KMS-11 (cell line): ENCODE results near the gene TRIM63.
A peak's percentile ranks its signal among the peaks of the same experiment; 100 is the strongest.

Experiments
- H2AFZ ChIP-seq: fragments of 200-600 bp; sonication (generic); 2 replicates; pipeline ENCODE4 v1.6.1; 2016; ENCODE audit warnings: antibody characterized with exemption, mixed run types, low read depth
- H3K27ac ChIP-seq: fragments of 200-600 bp; sonication (generic); 2 replicates; pipeline ENCODE4 v1.6.1; 2016; ENCODE audit warnings: mild to moderate bottlenecking, mixed run types
- H3K27me3 ChIP-seq: fragments of 200-600 bp; sonication (generic); 2 replicates; pipeline ENCODE4 v1.6.1; 2017; ENCODE audit warnings: mild to moderate bottlenecking, low read depth, mixed run types, moderate library complexity; ENCODE audit not compliant: insufficient read depth
- H3K36me3 ChIP-seq: fragments of 200-600 bp; sonication (generic); 2 replicates; pipeline ENCODE4 v1.6.1; 2017; ENCODE audit warnings: mild to moderate bottlenecking, mixed run types; ENCODE audit not compliant: insufficient read depth
- H3K4me1 ChIP-seq: fragments of 200-600 bp; sonication (generic); 2 replicates; pipeline ENCODE4 v1.6.1; 2016; ENCODE audit warnings: mild to moderate bottlenecking, low read depth, mixed run types; ENCODE audit not compliant: poor library complexity, severe bottlenecking
- H3K4me2 ChIP-seq: fragments of 200-600 bp; sonication (generic); 2 replicates; pipeline ENCODE4 v1.7.0; 2016; ENCODE audit warnings: mild to moderate bottlenecking, mixed run types
- H3K4me3 ChIP-seq: fragments of 200-600 bp; sonication (generic); IDR thresholded peaks from 2 replicates; pipeline ENCODE4 v1.6.1; 2017; ENCODE audit warnings: low read depth, low read length, mixed read lengths; ENCODE audit not compliant: insufficient read depth
- H3K79me2 ChIP-seq: fragments of 200-600 bp; sonication (generic); 2 replicates; pipeline ENCODE4 v1.6.1; 2016; ENCODE audit warnings: low read depth, mixed run types; ENCODE audit not compliant: insufficient read depth
- H3K9ac ChIP-seq: fragments of 200-600 bp; sonication (generic); 2 replicates; pipeline ENCODE4 v1.6.1; 2016; ENCODE audit warnings: mild to moderate bottlenecking, mixed run types
- H4K20me1 ChIP-seq: fragments of 200-600 bp; sonication (generic); 2 replicates; pipeline ENCODE4 v1.6.1; 2016; ENCODE audit warnings: mild to moderate bottlenecking, mixed run types; ENCODE audit not compliant: insufficient read depth
- TF ChIP-seq, protein P1 (sequence below): fragments of 200-600 bp; sonication (generic); conservative IDR thresholded peaks from 2 replicates; pipeline ENCODE4 v1.6.1; 2017; ENCODE audit warnings: low read depth, mild to moderate bottlenecking, antibody characterized with exemption, low read length, moderate library complexity, mixed read lengths

Gene TRIM63

DNA sequence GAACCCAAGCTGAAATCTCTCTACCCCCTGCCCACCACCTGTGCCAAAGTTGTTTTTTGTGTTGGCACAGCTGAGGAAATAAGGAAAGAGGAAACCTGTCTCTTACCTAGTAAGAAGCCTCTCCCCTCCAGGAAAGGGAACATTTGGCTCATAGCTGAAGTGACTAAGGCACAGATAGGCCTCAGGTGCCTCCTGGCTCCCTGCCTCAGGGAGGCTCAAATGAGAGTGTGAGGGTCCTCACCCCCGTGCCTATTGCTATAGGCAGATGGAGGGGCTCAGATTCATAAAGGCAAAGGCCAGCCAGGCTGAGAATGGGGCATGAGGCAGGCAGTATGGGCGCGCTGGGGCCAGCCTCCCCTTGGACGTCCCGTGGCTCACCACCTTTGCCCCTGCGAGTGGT is 29.0 kb downstream of the TRIM63 start:
- H3K79me2 ChIP-seq = no peaks in the 10 kb centered on the region
- H3K4me1 ChIP-seq = no peaks in the 10 kb centered on the region
- no peak overlapping the region for H3K27ac ChIP-seq
- H3K4me3 ChIP-seq = no peak overlapping the region
- H2AFZ ChIP-seq = no peak overlapping the region
- peaks cover 21% of the 10 kb centered on the region; the same call in 1 of the 2 replicates for H3K27me3 ChIP-seq
- no peaks in the 10 kb centered on the region for H3K36me3 ChIP-seq
- TF ChIP-seq, protein P1, sequence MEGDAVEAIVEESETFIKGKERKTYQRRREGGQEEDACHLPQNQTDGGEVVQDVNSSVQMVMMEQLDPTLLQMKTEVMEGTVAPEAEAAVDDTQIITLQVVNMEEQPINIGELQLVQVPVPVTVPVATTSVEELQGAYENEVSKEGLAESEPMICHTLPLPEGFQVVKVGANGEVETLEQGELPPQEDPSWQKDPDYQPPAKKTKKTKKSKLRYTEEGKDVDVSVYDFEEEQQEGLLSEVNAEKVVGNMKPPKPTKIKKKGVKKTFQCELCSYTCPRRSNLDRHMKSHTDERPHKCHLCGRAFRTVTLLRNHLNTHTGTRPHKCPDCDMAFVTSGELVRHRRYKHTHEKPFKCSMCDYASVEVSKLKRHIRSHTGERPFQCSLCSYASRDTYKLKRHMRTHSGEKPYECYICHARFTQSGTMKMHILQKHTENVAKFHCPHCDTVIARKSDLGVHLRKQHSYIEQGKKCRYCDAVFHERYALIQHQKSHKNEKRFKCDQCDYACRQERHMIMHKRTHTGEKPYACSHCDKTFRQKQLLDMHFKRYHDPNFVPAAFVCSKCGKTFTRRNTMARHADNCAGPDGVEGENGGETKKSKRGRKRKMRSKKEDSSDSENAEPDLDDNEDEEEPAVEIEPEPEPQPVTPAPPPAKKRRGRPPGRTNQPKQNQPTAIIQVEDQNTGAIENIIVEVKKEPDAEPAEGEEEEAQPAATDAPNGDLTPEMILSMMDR = no peak
- no peak overlapping the region for H3K4me2 ChIP-seq
- H3K9ac ChIP-seq = no peak overlapping the region
- no peaks in the 10 kb centered on the region for H4K20me1 ChIP-seq

DNA sequence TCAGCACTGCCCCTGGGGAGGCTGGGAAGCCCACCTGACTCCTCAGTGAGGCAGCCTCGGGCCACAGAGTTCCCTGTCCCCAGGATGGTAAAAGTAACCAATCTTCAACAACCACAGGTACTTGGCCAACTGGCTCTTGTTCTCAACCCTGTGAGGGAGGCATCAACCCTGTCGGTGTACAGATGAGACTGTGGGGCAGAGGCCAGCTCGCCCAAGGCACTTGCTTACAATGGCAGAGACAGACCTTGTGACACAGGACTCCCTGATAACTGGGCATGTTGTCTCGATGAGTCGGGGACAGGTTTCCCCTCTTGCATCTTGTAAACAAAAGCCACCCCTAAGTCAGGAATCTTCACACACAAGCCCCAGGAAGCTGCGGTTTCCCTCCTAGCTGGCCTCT is 29.5 kb downstream of the TRIM63 start:
- TF ChIP-seq, protein P1 = no peak
- peaks cover 19% of the 10 kb centered on the region; the same call in 1 of the 2 replicates for H3K27me3 ChIP-seq
- no peak overlapping the region for H3K4me3 ChIP-seq
- no peaks in the 10 kb centered on the region for H3K36me3 ChIP-seq
- H3K4me2 ChIP-seq = no peak overlapping the region
- no peak overlapping the region for H3K27ac ChIP-seq
- H3K4me1 ChIP-seq = no peaks in the 10 kb centered on the region
- no peak overlapping the region for H2AFZ ChIP-seq
- H3K9ac ChIP-seq = no peak overlapping the region
- no peaks in the 10 kb centered on the region for H3K79me2 ChIP-seq
- H4K20me1 ChIP-seq = no peaks in the 10 kb centered on the region

DNA sequence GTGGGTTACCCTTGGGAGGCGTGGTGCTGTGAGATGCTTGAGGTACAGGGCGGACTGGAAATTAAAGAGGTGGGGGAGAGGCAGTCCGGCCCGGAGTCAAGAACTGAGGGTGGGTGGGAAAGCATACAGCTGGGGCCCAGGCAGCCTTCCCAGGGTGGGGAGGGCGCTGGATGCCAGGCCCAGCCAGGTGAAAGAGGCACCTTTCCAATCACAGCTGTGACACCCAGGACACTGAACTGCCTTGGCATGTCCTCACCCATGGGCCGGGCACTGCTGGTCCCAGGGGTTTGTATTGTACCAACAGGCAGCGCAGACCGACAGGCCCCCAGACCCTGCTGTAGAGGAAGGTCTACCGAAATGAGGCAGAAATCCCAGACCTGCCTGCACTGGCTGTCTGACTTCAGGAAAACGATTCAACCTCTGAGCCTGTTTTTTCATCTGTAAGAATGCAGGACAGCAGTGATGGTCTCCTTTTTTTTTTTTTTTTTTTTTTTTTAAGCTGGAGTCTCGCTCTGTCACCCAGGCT is 30.6 kb downstream of the TRIM63 start:
- no peak overlapping the region for H3K9ac ChIP-seq
- no peak overlapping the region for H3K4me3 ChIP-seq
- no peak overlapping the region for H3K27ac ChIP-seq
- H2AFZ ChIP-seq = no peak overlapping the region
- peaks cover 15% of the 10 kb centered on the region; the same call in 1 of the 2 replicates for H3K27me3 ChIP-seq
- no peaks in the 10 kb centered on the region for H4K20me1 ChIP-seq
- TF ChIP-seq, protein P1 = no peak
- no peaks in the 10 kb centered on the region for H3K79me2 ChIP-seq
- no peak overlapping the region for H3K4me2 ChIP-seq
- no peaks in the 10 kb centered on the region for H3K36me3 ChIP-seq
- H3K4me1 ChIP-seq = no peaks in the 10 kb centered on the region

DNA sequence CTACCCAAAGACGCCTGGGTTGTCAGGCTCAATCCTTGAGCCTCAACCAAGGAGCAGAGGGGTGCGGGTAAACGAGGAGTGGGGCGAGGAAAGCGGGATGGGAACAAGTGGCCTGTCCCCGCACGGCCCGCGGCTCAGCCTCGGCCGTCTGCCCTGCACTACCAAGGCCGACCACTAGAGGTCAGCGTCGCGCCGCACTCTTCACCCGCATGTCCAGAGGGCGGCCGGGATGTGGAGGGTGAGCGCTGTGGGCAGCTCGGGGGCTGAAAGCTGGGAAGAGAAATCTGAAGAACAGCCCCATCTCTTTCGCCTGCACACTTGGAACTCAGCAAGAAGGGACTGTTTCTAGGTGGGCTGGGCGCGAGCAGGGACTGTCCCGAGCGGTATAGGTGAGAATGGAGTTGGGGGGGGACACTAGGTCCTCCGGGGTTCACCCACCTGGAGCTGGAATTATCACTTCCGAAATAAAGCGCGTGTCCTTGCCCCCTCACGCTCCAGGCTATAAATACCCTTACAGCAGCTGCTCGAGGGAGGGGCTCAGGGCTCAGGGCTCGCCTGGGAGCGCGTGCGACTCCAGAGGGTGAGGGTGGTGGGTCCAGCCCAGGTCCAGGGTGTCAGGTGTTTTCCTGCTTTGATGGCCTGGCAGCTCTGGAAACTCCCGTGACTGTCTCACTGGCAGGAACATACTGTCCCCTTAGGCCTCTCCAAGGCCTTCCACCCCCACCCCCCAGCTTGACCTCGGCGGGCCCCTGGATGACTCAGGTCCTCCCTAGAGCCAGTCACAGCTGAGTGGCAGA is 31.3 kb downstream of the TRIM63 start:
- Histone ChIP-seq H3K27ac (no peak overlapping the region), H2AFZ (peak overlapping the region; percentile 100), H4K20me1 (no peaks in the 10 kb centered on the region), H3K4me1 (no peaks in the 10 kb centered on the region), H3K79me2 (no peaks in the 10 kb centered on the region), H3K4me2 (peak overlapping the region; percentile 99), H3K4me3 (peak overlapping the region; percentile 97), H3K9ac (no peak overlapping the region), H3K27me3 (peaks cover 15% of the 10 kb centered on the region; the same call in 1 of the 2 replicates), H3K36me3 (no peaks in the 10 kb centered on the region)
- TF ChIP-seq, protein P1 = peak; percentile 96
